PC-9 (cell line): ENCODE measurements around the gene CITED4. TPM values are rescaled to one million over a fixed set of nuclear protein-coding genes. Genes with fewer than 3 reads are reported as not detected.

ENCODE experiments used
- BruUV-seq: library from RNA; stranded (reverse); fragments of 400-500 nt; replicated peaks from 2 replicates; lab custom pipeline; 2021; lab: Mats Ljungman, UMichigan
- CTCF ChIA-PET: fragments of 300-600 bp; sonication (Branson Sonifier 250); formaldehyde crosslinking; loops from one replicate; lab custom pipeline; 2022; ENCODE audit warnings: antibody characterized with exemption; lab: Charles Lee
- POLR2A ChIA-PET: fragments of 300-600 bp; sonication (Branson Sonifier 250); formaldehyde crosslinking; loops from one replicate; lab custom pipeline; 2022; ENCODE audit warnings: antibody characterized with exemption; ENCODE audit not compliant: unreplicated experiment; lab: Charles Lee
- DNase-seq, 2 experiments: peaks; one replicate each; pipeline versions ENCODE4 v3.0.0 to v3.0.0-alpha.2; 2015 to 2022; ENCODE audit warnings: mixed read lengths in 1 of 2
- H2AFZ ChIP-seq: fragments of 200-600 bp; sonication (generic); 2 replicates; pipeline ENCODE4 v1.8.1; 2017; ENCODE audit warnings: antibody characterized with exemption
- H3F3A ChIP-seq: fragments of 200-600 bp; sonication (generic); 2 replicates; pipeline ENCODE4 v1.8.1; 2017; ENCODE audit warnings: antibody characterized with exemption, mild to moderate bottlenecking, low read depth; ENCODE audit not compliant: insufficient read depth
- H3K27ac ChIP-seq: fragments of 200-600 bp; sonication (generic); 2 replicates; pipeline ENCODE4 v1.6.1; 2016; ENCODE audit warnings: mixed run types
- H3K27me3 ChIP-seq: fragments of 200-600 bp; sonication (generic); 2 replicates; pipeline ENCODE4 v1.6.1; 2016; ENCODE audit warnings: low read depth, mixed run types; ENCODE audit not compliant: insufficient read depth
- H3K36me3 ChIP-seq: fragments of 200-600 bp; sonication (generic); 2 replicates; pipeline ENCODE4 v1.6.1; 2016; ENCODE audit warnings: low read depth, mixed run types
- H3K4me1 ChIP-seq: fragments of 200-600 bp; sonication (generic); replicated peaks from 2 replicates; pipeline ENCODE4 v1.6.1; 2016; ENCODE audit warnings: mixed run types; ENCODE audit not compliant: insufficient read depth
- H3K4me2 ChIP-seq: fragments of 200-600 bp; sonication (generic); 2 replicates; pipeline ENCODE4 v1.6.1; 2017; ENCODE audit warnings: mixed run types
- H3K4me3 ChIP-seq: fragments of 200-600 bp; sonication (generic); 2 replicates; pipeline ENCODE4 v1.6.1; 2016; ENCODE audit warnings: mixed run types
- H3K79me2 ChIP-seq: fragments of 200-600 bp; sonication (generic); 2 replicates; pipeline ENCODE4 v1.6.1; 2017; ENCODE audit warnings: low read depth, mixed run types
- H3K9me2 ChIP-seq: fragments of 200-600 bp; sonication (generic); 2 replicates; pipeline ENCODE4 v1.8.1; 2017; ENCODE audit warnings: mild to moderate bottlenecking; ENCODE audit not compliant: insufficient read depth
- H3K9me3 ChIP-seq: fragments of 200-600 bp; sonication (generic); 2 replicates; pipeline ENCODE4 v1.8.1; 2016; ENCODE audit warnings: low read depth; ENCODE audit not compliant: insufficient read depth
- H4K20me1 ChIP-seq: fragments of 200-600 bp; sonication (generic); 2 replicates; pipeline ENCODE4 v1.8.1; 2017; ENCODE audit not compliant: insufficient read depth
- CTCF ChIP-seq: fragments of 200-600 bp; sonication (generic); conservative IDR thresholded peaks from 2 replicates; pipeline ENCODE4 v1.6.1; 2017; ENCODE audit warnings: mixed run types, antibody characterized with exemption, mild to moderate bottlenecking, moderate library complexity
- EZH2 ChIP-seq: fragments of 200-600 bp; sonication (generic); IDR thresholded peaks from 2 replicates; pipeline ENCODE4 v1.8.0; 2017; ENCODE audit warnings: antibody characterized with exemption, low read depth
- intact Hi-C: fragments of 100-400 bp; cut with micrococcal nuclease; formaldehyde crosslinking; loops from one replicate; pipeline ENCODE4 v1.10.0; 2022; ENCODE audit not compliant: unreplicated experiment
- total RNA-seq: library from RNA; stranded (reverse); gene quantifications from 2 replicates; pipeline ENCODE4 v1.2.3, GENCODE V29; 2021

The CITED4 gene
- total RNA-seq, 1 experiment from 2014 or later = 67.5 TPM

GRCh38 chr1:40877698-40878097, 15.5 kb upstream of the CITED4 start:
- Histone ChIP-seq H3K27me3 (no peaks in the 10 kb centered on the region), H3K9me2 (no peaks in the 10 kb centered on the region), H4K20me1 (no peaks in the 10 kb centered on the region), H3K4me1 (peaks cover 55% of the 10 kb centered on the region), H3K79me2 (no peaks in the 10 kb centered on the region), H3F3A (peaks cover 33% of the 10 kb centered on the region), H2AFZ (peak overlapping the region; percentile 64; the same call in 1 of the 2 replicates), H3K36me3 (no peaks in the 10 kb centered on the region), H3K4me3 (no peak overlapping the region), H3K9me3 (0 out of 2 replicates have a peak, but pooled peaks cover 5% of the 10 kb centered on the region), H3K4me2 (peak overlapping the region; percentile 44), H3K27ac (peak overlapping the region; percentile 65)
- POLR2A ChIA-PET = interaction anchor here (0.6 to 0.7 kb wide), 5 partner anchors 10 to 103 kb away, joined by 3 to 6 read pairs (median 4); no protein-coding TSS in a partner anchor
- no peak for TF ChIP-seq EZH2
- no peak for TF ChIP-seq CTCF
- intact Hi-C loops = no loop called here
- CTCF ChIA-PET = interaction anchor here (1.9 kb wide), 1 partner anchor 71 kb away, joined by 5 read pairs; no protein-coding TSS in a partner anchor
- BruUV-seq = no TSS peak
- DNase-seq = peak; percentile 65 to 82

- Histone ChIP-seq H3K27me3 (no peaks in the 10 kb centered on the region), H3K4me3 (no peak overlapping the region), H3K9me2 (no peaks in the 10 kb centered on the region), H3F3A (peaks cover 33% of the 10 kb centered on the region), H3K4me2 (peak overlapping the region; percentile 44), H3K9me3 (0 out of 2 replicates have a peak, but pooled peaks cover 5% of the 10 kb centered on the region), H3K79me2 (no peaks in the 10 kb centered on the region), H2AFZ (no peak overlapping the region), H4K20me1 (no peaks in the 10 kb centered on the region), H3K27ac (peak overlapping the region; percentile 65), H3K36me3 (no peaks in the 10 kb centered on the region), H3K4me1 (peaks cover 55% of the 10 kb centered on the region)
- BruUV-seq = no TSS peak
- TF ChIP-seq EZH2 (no peak), CTCF (no peak)
- intact Hi-C loops = no loop called here
- no peak for DNase-seq
- CTCF ChIA-PET = interaction anchor here (1.1 to 1.9 kb wide), 2 partner anchors 11 to 72 kb away, joined by 5 to 6 read pairs; no protein-coding TSS in a partner anchor
- POLR2A ChIA-PET = interaction anchor here (0.6 to 1.0 kb wide), 3 partner anchors 10 to 25 kb away, joined by 3 to 9 read pairs (median 4); no protein-coding TSS in a partner anchor
Measured at GRCh38 chr1:40876891-40877290, 14.7 kb upstream of the CITED4 start.

GRCh38 chr1:40876436-40876761, 14.2 kb upstream of the CITED4 start:
- Histone ChIP-seq H2AFZ (no peak overlapping the region), H4K20me1 (no peaks in the 10 kb centered on the region), H3K9me3 (0 out of 2 replicates have a peak, but pooled peaks cover 5% of the 10 kb centered on the region), H3K27me3 (no peaks in the 10 kb centered on the region), H3K4me1 (peaks cover 55% of the 10 kb centered on the region), H3F3A (peaks cover 33% of the 10 kb centered on the region), H3K4me3 (no peak overlapping the region), H3K27ac (peak overlapping the region; percentile 59), H3K9me2 (no peaks in the 10 kb centered on the region), H3K36me3 (no peaks in the 10 kb centered on the region), H3K79me2 (no peaks in the 10 kb centered on the region), H3K4me2 (peak overlapping the region; percentile 44)
- TF ChIP-seq CTCF (no peak), EZH2 (no peak)
- intact Hi-C loops = no loop called here
- DNase-seq = no peak
- ChIA-PET POLR2A (interaction anchor here (0.5 to 1.0 kb wide), 7 partner anchors 14 to 210 kb away, joined by 3 to 9 read pairs (median 3); partner anchors contain the start of gene CITED4), CTCF (interaction anchor here (0.6 to 1.1 kb wide), 3 partner anchors 11 to 74 kb away, joined by 3 to 6 read pairs (median 4); no protein-coding TSS in a partner anchor)
- BruUV-seq = no TSS peak
